GM19240 (cell line): Measurements from ENCODE around the gene SFTA2.
"Not testable (repeated sequence)": the region's sequence is repeated elsewhere in the genome, so short reads cannot be mapped to it uniquely, and the experiment has no call there.

ENCODE experiments used
- DNase-seq: peaks from one replicate; pipeline ENCODE4 v3.0.0; 2011; ENCODE audit warnings: low spot score; ENCODE audit not compliant: insufficient read length

Gene SFTA2

GRCh38 chr6:30931969-30932645 is at the start of gene SFTA2:
SFTA2 (minus strand) TSS chr6:30932170; CDS start chr6:30932096, 74 bp downstream.
- DNase-seq, result no peak

- no peak for DNase-seq
Measured at GRCh38 chr6:30979690-30980089, 47.7 kb upstream of the SFTA2 start.

- no peak for DNase-seq
Measured at GRCh38 chr6:30979141-30979540, 47.2 kb upstream of the SFTA2 start.

GRCh38 chr6:30974490-30975252 is 42.7 kb upstream of the SFTA2 start:
- DNase-seq, result no peak

- no peak for DNase-seq
Measured at GRCh38 chr6:30972816-30973215, 40.8 kb upstream of the SFTA2 start.

GRCh38 chr6:30970946-30971345 is 39.0 kb upstream of the SFTA2 start:
- DNase-seq, result no peak

- DNase-seq, result not testable (repeated sequence)
Measured at GRCh38 chr6:30969171-30969570, 37.2 kb upstream of the SFTA2 start.

- DNase-seq, result no peak
Measured at GRCh38 chr6:30966154-30966553, 34.2 kb upstream of the SFTA2 start.

GRCh38 chr6:30965140-30965601 is 33.2 kb upstream of the SFTA2 start:
- DNase-seq, result no peak

GRCh38 chr6:30964075-30964474 is 32.1 kb upstream of the SFTA2 start:
- no peak for DNase-seq

GRCh38 chr6:30963641-30964040 is 31.7 kb upstream of the SFTA2 start:
- DNase-seq, result no peak

GRCh38 chr6:30962716-30963115 is 30.7 kb upstream of the SFTA2 start:
- DNase-seq, result no peak

GRCh38 chr6:30960907-30961673 is 29.1 kb upstream of the SFTA2 start:
- DNase-seq, result no peak

- DNase-seq, result no peak
Measured at GRCh38 chr6:30957716-30958115, 25.7 kb upstream of the SFTA2 start.

GRCh38 chr6:30955367-30956042 is 23.5 kb upstream of the SFTA2 start:
- peak; percentile 66 for DNase-seq

- no peak for DNase-seq
Measured at GRCh38 chr6:30954631-30955366, 22.8 kb upstream of the SFTA2 start.

- no peak for DNase-seq
Measured at GRCh38 chr6:30951907-30952469, 20.0 kb upstream of the SFTA2 start.

GRCh38 chr6:30948811-30949210 is 16.8 kb upstream of the SFTA2 start:
- no peak for DNase-seq

- no peak for DNase-seq
Measured at GRCh38 chr6:30947231-30947630, 15.3 kb upstream of the SFTA2 start.

GRCh38 chr6:30945281-30945680 is 13.3 kb upstream of the SFTA2 start:
- DNase-seq, result no peak
